Measurements from ENCODE around the gene MRTFB. TPM values are rescaled to one million over a fixed set of nuclear protein-coding genes. Genes with fewer than 3 reads are reported as not detected.

The MRTFB gene
- total RNA-seq, 4 donors from 2014 or later: 43.6 to 197 (median 65.5) TPM

DNA sequence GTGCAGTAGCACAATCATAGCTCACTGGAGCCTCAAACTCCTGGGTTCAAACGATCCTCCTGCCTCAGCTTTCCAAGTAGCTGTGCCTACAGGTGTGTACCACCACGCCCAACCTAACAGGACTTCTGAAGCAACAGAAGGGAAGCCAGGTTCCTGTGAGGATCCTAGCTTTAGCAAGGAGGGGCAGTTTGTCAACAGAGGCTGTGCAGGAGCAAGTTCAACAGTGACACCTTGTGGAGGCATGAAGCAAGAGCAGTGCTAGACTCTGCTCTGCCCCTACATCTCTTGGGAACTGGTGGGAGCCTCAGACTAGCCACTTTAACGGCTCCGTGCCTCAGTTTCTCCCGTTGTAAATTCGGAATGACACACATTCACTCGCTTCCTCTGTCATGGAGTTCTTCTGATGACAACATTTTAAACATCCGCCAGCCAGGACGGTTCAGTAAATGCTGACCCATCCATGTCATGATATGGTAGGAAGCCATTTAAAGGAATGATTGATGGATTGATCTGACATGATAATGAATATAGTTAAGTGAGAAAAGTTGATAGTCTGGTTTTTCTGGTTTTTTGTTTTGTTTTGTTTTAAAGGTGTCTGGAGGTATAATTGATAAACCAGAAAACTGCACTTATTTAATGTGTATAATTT, 218.7 kb downstream of the MRTFB start:
- H3K27me3 ChIP-seq: no peaks in the 10 kb centered on the region
- no peak for TF ChIP-seq POLR2A (IDR thresholded peaks at IDR 0.05)
- TF ChIP-seq, protein P1, sequence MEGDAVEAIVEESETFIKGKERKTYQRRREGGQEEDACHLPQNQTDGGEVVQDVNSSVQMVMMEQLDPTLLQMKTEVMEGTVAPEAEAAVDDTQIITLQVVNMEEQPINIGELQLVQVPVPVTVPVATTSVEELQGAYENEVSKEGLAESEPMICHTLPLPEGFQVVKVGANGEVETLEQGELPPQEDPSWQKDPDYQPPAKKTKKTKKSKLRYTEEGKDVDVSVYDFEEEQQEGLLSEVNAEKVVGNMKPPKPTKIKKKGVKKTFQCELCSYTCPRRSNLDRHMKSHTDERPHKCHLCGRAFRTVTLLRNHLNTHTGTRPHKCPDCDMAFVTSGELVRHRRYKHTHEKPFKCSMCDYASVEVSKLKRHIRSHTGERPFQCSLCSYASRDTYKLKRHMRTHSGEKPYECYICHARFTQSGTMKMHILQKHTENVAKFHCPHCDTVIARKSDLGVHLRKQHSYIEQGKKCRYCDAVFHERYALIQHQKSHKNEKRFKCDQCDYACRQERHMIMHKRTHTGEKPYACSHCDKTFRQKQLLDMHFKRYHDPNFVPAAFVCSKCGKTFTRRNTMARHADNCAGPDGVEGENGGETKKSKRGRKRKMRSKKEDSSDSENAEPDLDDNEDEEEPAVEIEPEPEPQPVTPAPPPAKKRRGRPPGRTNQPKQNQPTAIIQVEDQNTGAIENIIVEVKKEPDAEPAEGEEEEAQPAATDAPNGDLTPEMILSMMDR (IDR thresholded peaks at IDR 0.05): peak; percentile 20 to 39
- 45% methylated on average over 9 of the region's 9 CpGs for WGBS
- no peak overlapping the region for H3K4me3 ChIP-seq
- peaks cover 4% of the 10 kb centered on the region for H3K9me3 ChIP-seq
- no peak overlapping the region for H3K27ac ChIP-seq
- DNase-seq (ENCODE audit: low spot score in 2 of 2): no peak
- H3K4me1 ChIP-seq: peaks cover 14% of the 10 kb centered on the region
- H3K36me3 ChIP-seq: no peaks in the 10 kb centered on the region

DNA sequence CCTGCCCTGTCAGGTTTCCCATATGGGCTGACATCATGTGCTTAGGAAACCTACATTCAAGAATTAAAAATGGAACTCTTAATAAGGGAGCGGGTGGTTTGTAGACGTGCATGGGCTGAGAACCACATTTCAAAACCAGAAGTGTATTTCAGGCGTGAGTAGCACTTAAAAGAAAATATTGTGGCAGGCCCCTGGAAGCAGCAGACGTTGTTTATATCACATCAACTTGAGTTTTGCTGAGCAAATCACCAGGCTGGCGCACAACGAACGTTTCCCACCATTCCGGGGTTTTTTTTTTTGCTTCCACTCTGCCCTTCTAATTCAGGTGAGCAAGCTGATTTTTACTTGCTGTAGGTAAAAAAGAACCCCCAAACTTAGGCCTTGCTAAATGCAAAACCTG, 220.2 kb downstream of the MRTFB start:
- TF ChIP-seq POLR2A (IDR thresholded peaks at IDR 0.05) (no peak), POLR2AphosphoS5 (IDR thresholded peaks at IDR 0.05) (no peak), EP300 (IDR thresholded peaks at IDR 0.05) (no peak)
- TF ChIP-seq, protein P1 (IDR thresholded peaks at IDR 0.05): no peak
- no peaks in the 10 kb centered on the region for H3K36me3 ChIP-seq
- no peak overlapping the region for H3K4me3 ChIP-seq
- H3K27ac ChIP-seq: no peak overlapping the region
- no peaks in the 10 kb centered on the region for H3K27me3 ChIP-seq
- WGBS: 85% methylated on average over 8 of the region's 8 CpGs
- H3K4me1 ChIP-seq: peaks cover 8% of the 10 kb centered on the region
- peaks cover 4% of the 10 kb centered on the region for H3K9me3 ChIP-seq
- peak in 1 of 2 donors; percentile 11 for DNase-seq (ENCODE audit: low spot score in 2 of 2)

DNA sequence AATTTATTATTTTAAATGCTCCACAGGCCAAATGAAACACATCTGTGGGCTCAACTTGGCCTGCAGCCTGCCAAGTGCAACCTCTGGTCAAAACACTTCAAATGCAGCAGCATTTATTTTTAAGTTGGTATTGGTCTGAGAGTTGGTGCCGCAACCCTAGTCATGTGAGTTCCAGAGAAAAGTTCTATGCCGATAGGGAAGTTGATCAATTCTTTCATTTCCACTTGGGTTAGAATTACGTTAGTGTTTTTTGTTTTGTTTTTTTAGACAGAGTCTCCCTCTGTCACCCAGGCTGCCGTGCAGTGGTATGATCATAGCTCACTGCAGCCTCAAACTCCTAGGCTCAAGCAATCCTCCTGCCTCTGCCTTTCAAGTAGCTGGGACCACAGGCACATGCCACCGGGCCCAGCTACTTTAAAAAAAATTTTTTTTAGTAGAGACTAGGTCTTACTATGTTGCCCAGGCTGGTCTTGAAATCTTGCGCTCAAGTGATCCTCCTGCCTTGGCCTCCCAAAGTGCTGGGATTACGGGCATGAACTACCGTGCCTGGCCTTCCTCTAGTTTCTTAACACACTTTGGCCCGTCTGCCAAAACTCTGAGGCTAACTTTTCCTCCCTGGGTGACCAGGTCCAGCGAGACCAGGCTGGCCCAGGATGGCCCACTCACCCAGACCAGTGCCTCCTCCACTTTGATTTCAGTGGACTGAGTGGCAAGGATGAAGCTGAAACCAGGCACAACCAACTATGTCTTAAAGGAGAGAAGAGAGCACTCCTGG, 221.1 kb downstream of the MRTFB start:
- Histone ChIP-seq H3K36me3 (no peaks in the 10 kb centered on the region), H3K27me3 (no peaks in the 10 kb centered on the region), H3K4me1 (peaks cover 4% of the 10 kb centered on the region), H3K4me3 (no peak overlapping the region), H3K27ac (no peak overlapping the region), H3K9me3 (peaks cover 4% of the 10 kb centered on the region)
- DNase-seq (ENCODE audit: low spot score in 2 of 2): peak in 1 of 2 donors; percentile 56
- 77% methylated on average over 10 of the region's 10 CpGs for WGBS
- TF ChIP-seq, protein P1 (IDR thresholded peaks at IDR 0.05): no peak
- TF ChIP-seq POLR2A (IDR thresholded peaks at IDR 0.05): no peak
- TF ChIP-seq EP300 (IDR thresholded peaks at IDR 0.05): no peak
- TF ChIP-seq POLR2AphosphoS5 (IDR thresholded peaks at IDR 0.05): no peak

DNA sequence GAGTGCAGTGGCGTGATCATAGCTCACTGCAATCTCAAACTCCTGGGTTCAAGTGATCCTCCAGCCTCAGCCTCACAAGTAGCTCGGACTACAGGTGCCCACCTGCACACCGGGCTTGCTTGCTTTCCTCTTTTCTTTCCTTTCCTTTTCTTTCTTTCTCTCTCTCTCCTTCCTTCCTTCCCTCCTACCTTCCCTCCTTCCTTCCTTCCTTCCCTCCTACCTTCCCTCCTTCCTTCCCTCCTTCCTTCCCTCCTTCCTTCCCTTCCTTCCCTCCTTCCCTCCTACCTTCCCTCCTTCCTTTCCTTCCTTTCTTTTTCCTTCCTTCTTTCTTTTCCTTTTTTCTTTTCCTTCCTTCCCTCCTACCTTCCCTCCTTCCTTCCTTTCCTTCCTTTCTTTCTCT, 225.5 kb downstream of the MRTFB start:
- peaks cover 18% of the 10 kb centered on the region for H3K4me1 ChIP-seq
- TF ChIP-seq, protein P1 (IDR thresholded peaks at IDR 0.05): no peak
- TF ChIP-seq EP300 (IDR thresholded peaks at IDR 0.05) (no peak), POLR2AphosphoS5 (IDR thresholded peaks at IDR 0.05) (no peak), POLR2A (IDR thresholded peaks at IDR 0.05) (no peak)
- no peak overlapping the region for H3K4me3 ChIP-seq
- H3K9me3 ChIP-seq: no peaks in the 10 kb centered on the region
- no peak overlapping the region for H3K27ac ChIP-seq
- H3K36me3 ChIP-seq: no peaks in the 10 kb centered on the region
- DNase-seq (ENCODE audit: low spot score in 2 of 2): peak in 1 of 2 donors; percentile 28
- no peaks in the 10 kb centered on the region for H3K27me3 ChIP-seq
- 97% methylated on average over 3 of the region's 3 CpGs for WGBS

DNA sequence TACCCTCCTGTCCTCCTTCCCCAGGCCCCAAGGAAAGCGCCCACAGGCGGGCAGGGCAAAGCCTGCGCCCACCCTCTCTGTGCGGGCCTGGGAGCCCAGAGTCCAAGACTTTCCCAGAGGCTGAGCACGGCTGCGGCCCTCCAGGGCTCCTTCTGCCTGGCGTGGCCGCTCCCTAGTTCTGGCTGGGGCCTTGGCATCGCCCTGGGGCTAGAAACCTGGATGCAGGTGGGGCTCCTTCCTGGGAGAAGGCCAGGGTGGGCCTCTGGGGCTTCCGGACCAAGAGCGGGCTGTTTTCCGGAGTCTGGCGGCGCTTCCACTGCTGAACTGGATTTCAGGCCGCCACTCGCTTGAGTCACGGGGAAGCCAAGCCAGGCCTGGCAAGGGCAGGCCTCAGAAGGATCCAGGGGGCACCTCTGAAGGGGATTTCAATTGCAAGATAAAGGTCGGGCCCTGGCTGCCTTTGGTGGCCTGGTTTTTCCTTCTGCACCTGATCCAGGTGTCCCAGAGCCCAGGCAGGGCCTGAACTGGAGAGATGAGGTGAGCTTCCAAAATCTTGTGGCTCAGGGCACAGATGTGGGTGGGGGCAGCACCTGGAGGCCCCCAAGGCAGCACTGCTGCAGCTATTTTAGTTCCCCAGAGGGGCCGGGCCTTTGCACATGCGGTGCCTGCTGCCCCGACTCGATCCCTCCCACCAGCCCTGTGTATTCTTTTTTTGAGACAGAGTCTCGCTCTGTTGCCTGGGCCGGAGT, 227.4 kb downstream of the MRTFB start:
- no peak for TF ChIP-seq EP300 (IDR thresholded peaks at IDR 0.05)
- no peak for TF ChIP-seq POLR2AphosphoS5 (IDR thresholded peaks at IDR 0.05)
- TF ChIP-seq, protein P1 (IDR thresholded peaks at IDR 0.05): no peak
- TF ChIP-seq POLR2A (IDR thresholded peaks at IDR 0.05): no peak
- no peaks in the 10 kb centered on the region for H3K9me3 ChIP-seq
- no peak overlapping the region for H3K4me3 ChIP-seq
- H3K27ac ChIP-seq: peak overlapping the region; percentile 34
- H3K4me1 ChIP-seq: peaks cover 25% of the 10 kb centered on the region
- H3K36me3 ChIP-seq: no peaks in the 10 kb centered on the region
- DNase-seq (ENCODE audit: low spot score in 2 of 2): no peak
- H3K27me3 ChIP-seq: no peaks in the 10 kb centered on the region
- 75% methylated on average over 19 of the region's 24 CpGs for WGBS

All from suprapubic skin (tissue), 4 donors.